ENCODE measurements around the gene ATP2B2.

DNA sequence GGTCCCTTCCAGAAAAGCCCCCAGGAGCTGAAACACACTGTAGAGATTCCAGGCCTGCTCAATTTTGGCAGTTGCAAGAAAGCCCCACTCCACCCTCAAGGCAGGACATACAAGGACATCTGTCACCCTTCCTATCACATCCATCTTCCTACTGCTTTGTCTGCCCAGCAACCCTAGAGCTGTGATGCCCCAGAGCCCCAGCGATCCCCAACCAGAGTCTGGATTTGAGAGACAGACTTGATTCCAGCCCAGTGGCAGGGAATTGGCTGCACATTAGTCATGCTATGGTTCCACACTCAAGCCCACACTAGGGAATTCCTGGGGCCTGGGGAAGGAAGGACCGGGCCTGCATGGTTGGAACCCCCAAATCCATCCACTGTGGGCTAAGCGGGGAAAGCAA, 56.8 kb downstream of the ATP2B2 start:
- TF ChIP-seq, protein P1, sequence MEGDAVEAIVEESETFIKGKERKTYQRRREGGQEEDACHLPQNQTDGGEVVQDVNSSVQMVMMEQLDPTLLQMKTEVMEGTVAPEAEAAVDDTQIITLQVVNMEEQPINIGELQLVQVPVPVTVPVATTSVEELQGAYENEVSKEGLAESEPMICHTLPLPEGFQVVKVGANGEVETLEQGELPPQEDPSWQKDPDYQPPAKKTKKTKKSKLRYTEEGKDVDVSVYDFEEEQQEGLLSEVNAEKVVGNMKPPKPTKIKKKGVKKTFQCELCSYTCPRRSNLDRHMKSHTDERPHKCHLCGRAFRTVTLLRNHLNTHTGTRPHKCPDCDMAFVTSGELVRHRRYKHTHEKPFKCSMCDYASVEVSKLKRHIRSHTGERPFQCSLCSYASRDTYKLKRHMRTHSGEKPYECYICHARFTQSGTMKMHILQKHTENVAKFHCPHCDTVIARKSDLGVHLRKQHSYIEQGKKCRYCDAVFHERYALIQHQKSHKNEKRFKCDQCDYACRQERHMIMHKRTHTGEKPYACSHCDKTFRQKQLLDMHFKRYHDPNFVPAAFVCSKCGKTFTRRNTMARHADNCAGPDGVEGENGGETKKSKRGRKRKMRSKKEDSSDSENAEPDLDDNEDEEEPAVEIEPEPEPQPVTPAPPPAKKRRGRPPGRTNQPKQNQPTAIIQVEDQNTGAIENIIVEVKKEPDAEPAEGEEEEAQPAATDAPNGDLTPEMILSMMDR (IDR thresholded peaks at IDR 0.05), result no peak
- no peak for TF ChIP-seq POLR2A (IDR thresholded peaks at IDR 0.05)
